Adipocyte (in vitro differentiated cells): ENCODE results near the gene GPR78.

ENCODE experiments used
- DNase-seq: peaks from one replicate; pipeline ENCODE4 v3.0.0-alpha.2; 2015; ENCODE audit warnings: low read depth
- H3K27me3 ChIP-seq: replicated peaks from 2 replicates; pipeline ENCODE4 v1.7.0; 2013; ENCODE audit warnings: mild to moderate bottlenecking, low read length, moderate library complexity; ENCODE audit not compliant: control insufficient read depth, insufficient read depth
- H3K36me3 ChIP-seq: 2 replicates; pipeline ENCODE4 v1.7.0; 2013; ENCODE audit warnings: low read length, mild to moderate bottlenecking, moderate library complexity; ENCODE audit not compliant: control insufficient read depth, insufficient read depth, severe bottlenecking
- H3K4me1 ChIP-seq: 2 replicates; pipeline ENCODE4 v1.7.0; 2013; ENCODE audit warnings: mild to moderate bottlenecking, low read length, moderate library complexity; ENCODE audit not compliant: control insufficient read depth, insufficient read depth
- H3K4me3 ChIP-seq: 2 replicates; pipeline ENCODE4 v1.7.0; 2013; ENCODE audit warnings: mild to moderate bottlenecking, low read length, moderate library complexity
- H3K9ac ChIP-seq: 2 replicates; pipeline ENCODE4 v1.7.0; 2013; ENCODE audit warnings: mild to moderate bottlenecking, low read length, moderate library complexity
- H3K9me3 ChIP-seq: 2 replicates; pipeline ENCODE4 v1.7.0; 2013; ENCODE audit warnings: mild to moderate bottlenecking, low read length, moderate library complexity; ENCODE audit not compliant: control insufficient read depth

Gene GPR78

GRCh38 chr4:8605289-8605688, 25.1 kb downstream of the GPR78 start:
- no peak overlapping the region for H3K9ac ChIP-seq
- H3K27me3 ChIP-seq = peaks cover 2% of the 10 kb centered on the region
- H3K4me3 ChIP-seq = no peak overlapping the region
- no peaks in the 10 kb centered on the region for H3K9me3 ChIP-seq
- H3K4me1 ChIP-seq = no peaks in the 10 kb centered on the region
- DNase-seq = no peak
- peaks cover 9% of the 10 kb centered on the region for H3K36me3 ChIP-seq

GRCh38 chr4:8606476-8606875, 26.3 kb downstream of the GPR78 start:
- H3K36me3 ChIP-seq = peaks cover 9% of the 10 kb centered on the region
- DNase-seq = no peak
- no peaks in the 10 kb centered on the region for H3K9me3 ChIP-seq
- no peaks in the 10 kb centered on the region for H3K4me1 ChIP-seq
- H3K27me3 ChIP-seq = peaks cover 4% of the 10 kb centered on the region
- no peak overlapping the region for H3K9ac ChIP-seq
- H3K4me3 ChIP-seq = no peak overlapping the region

- peaks cover 4% of the 10 kb centered on the region for H3K27me3 ChIP-seq
- H3K9ac ChIP-seq = no peak overlapping the region
- no peaks in the 10 kb centered on the region for H3K9me3 ChIP-seq
- no peaks in the 10 kb centered on the region for H3K4me1 ChIP-seq
- H3K36me3 ChIP-seq = peaks cover 9% of the 10 kb centered on the region
- H3K4me3 ChIP-seq = no peak overlapping the region
- no peak for DNase-seq
Measured at GRCh38 chr4:8606966-8607365, 26.8 kb downstream of the GPR78 start.

GRCh38 chr4:8607603-8608481, 27.6 kb downstream of the GPR78 start:
- peak; percentile 63 for DNase-seq
- Histone ChIP-seq H3K27me3 (peaks cover 4% of the 10 kb centered on the region), H3K36me3 (peaks cover 9% of the 10 kb centered on the region), H3K4me3 (no peak overlapping the region), H3K4me1 (no peaks in the 10 kb centered on the region), H3K9me3 (no peaks in the 10 kb centered on the region), H3K9ac (no peak overlapping the region)

DNA sequence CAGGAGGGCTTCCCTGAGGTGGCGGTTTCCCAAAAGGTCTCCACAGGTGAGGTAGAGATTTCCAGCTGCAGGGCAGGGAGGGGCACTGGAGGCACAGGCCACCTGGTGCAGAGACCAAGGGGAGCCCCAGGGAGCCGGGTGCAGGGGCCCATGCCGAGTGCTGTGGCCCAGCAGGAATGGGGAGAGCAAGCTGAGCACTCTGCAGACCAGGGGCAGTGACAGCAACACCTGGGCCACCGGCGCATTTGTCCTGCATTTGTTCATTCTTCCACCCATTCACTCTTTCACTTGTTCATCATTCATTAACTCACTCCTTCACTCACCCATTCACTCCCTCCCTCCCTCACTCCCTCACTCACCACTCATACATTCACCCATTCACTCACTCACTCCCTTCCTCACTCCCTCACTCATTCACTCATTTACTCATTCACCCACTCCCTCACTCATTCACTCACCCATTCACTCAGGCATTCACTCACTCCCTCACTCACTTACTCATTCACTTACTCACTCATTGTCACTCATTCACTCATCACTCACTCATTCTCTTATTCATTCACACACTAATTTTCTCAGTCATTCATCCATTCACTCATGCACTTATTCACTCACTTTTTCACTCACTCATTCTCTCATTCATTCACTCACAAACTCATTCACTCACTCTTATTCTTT, 28.7 kb downstream of the GPR78 start:
- Histone ChIP-seq H3K9me3 (no peaks in the 10 kb centered on the region), H3K4me3 (no peak overlapping the region), H3K36me3 (peaks cover 6% of the 10 kb centered on the region), H3K4me1 (no peaks in the 10 kb centered on the region), H3K27me3 (peaks cover 4% of the 10 kb centered on the region), H3K9ac (no peak overlapping the region)
- no peak for DNase-seq

DNA sequence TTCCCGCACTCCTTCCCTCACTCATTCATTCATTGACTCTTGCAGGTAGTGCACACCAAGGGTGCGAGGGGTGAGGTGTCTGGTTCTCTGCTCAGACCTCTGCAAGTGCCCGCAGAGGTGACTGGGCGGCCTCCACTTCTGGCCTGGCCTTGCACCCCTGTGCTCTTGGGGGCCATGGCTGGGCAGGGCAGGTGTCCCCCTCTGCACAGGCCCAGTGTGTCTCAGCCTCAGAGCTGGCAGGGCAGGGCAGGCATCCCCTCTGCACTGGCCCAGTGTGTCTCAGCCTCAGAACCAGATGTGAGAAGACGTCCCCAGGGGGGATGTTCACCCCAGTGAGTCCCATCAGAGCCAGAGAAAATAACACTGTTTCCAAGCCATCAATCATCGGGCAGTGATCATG, 29.2 kb downstream of the GPR78 start:
- H3K36me3 ChIP-seq = peaks cover 6% of the 10 kb centered on the region
- DNase-seq = no peak
- H3K9me3 ChIP-seq = no peaks in the 10 kb centered on the region
- no peak overlapping the region for H3K4me3 ChIP-seq
- peaks cover 4% of the 10 kb centered on the region for H3K27me3 ChIP-seq
- no peak overlapping the region for H3K9ac ChIP-seq
- H3K4me1 ChIP-seq = no peaks in the 10 kb centered on the region

DNA sequence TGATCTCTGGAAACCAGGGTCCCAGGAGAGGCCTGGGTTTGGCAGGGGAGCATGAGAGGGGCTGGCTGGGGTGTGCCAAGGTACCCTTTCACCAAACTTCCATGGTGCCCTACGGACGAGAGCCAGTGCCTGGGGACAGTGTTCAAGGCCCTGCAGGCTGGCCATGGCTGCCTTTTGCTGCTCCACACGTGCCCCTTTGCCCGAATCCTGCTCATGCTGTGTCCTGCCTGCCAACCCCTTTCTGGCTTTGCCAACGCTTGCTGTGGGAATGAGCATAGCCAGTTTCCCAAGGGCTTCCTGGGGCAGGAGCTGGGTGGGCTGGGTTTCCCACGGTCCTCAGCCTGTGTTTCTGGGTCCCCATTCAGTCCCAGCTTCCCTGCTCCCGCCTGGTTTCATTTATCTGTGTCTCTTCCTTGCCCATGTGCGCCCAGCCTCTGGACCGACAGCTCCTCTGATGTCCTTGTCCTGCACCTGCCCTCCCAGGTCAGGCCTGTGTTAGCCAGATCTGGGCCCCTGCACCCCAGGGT, 29.7 kb downstream of the GPR78 start:
- no peak overlapping the region for H3K4me3 ChIP-seq
- no peaks in the 10 kb centered on the region for H3K9me3 ChIP-seq
- peaks cover 4% of the 10 kb centered on the region for H3K27me3 ChIP-seq
- no peak for DNase-seq
- peaks cover 6% of the 10 kb centered on the region for H3K36me3 ChIP-seq
- no peak overlapping the region for H3K9ac ChIP-seq
- no peaks in the 10 kb centered on the region for H3K4me1 ChIP-seq

DNA sequence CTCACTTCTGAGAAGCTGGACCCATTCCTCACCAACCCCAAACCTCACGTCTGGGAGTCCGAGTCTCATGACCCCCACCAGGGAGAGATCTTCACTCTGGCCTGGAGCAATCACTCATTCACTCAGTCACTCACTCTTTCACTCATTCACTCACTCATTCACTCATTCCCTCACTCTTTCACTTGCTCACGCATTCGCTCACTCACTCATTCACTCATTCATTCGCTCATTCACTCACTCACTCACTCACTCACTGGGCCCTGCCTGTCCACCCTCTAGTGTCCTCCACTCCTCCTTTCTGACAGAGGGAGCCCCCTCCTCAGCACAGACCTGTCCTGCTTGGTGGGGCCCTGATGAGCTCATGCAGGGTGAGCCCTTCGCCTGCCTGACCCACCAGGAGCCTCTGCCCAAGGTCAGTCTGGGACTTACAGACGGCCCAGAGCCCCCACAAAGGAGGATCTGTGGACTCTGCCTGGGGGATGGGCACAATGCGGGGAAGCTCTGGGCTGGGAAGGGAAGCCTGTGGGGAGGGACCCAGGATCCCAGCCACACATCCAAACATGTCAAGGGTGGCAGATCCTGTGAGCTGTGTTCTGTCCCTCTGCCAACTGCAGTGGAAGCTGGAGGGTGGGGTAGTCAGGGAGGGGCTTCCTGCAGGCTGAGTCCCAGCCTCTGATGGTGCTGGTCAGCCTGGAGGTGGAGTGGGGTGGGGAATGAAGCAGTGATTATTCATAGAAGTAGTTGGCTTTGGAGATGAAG, 30.8 kb downstream of the GPR78 start:
- no peak overlapping the region for H3K4me3 ChIP-seq
- no peaks in the 10 kb centered on the region for H3K9me3 ChIP-seq
- H3K36me3 ChIP-seq = peaks cover 10% of the 10 kb centered on the region
- DNase-seq = no peak
- no peak overlapping the region for H3K9ac ChIP-seq
- no peaks in the 10 kb centered on the region for H3K4me1 ChIP-seq
- peaks cover 4% of the 10 kb centered on the region for H3K27me3 ChIP-seq

DNA sequence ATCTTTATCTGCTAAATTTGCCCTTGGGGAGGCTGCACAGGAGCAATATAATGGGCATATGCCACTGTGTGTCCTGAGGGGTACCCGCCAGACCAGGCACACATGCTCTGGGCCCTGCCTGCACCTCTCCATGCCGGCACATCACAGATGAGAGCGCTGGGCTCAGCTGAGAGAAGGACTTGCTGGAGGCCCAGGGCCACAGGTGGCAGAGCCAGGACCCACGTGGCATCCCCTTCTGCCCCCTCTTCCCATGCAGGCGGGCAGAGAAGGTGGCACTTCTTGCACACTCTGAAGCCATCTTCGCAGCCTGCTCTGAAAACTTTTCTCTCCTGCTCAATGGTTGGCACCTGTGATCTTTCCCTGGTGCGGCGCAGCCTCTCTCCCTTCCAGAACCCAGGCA, 32.5 kb downstream of the GPR78 start:
- no peak for DNase-seq
- no peak overlapping the region for H3K9ac ChIP-seq
- H3K4me3 ChIP-seq = no peak overlapping the region
- H3K27me3 ChIP-seq = peaks cover 8% of the 10 kb centered on the region
- H3K9me3 ChIP-seq = no peaks in the 10 kb centered on the region
- H3K4me1 ChIP-seq = no peaks in the 10 kb centered on the region
- H3K36me3 ChIP-seq = peaks cover 4% of the 10 kb centered on the region

- no peaks in the 10 kb centered on the region for H3K4me1 ChIP-seq
- H3K9ac ChIP-seq = no peak overlapping the region
- no peak overlapping the region for H3K4me3 ChIP-seq
- no peaks in the 10 kb centered on the region for H3K9me3 ChIP-seq
- peaks cover 8% of the 10 kb centered on the region for H3K27me3 ChIP-seq
- DNase-seq = no peak
- peaks cover 4% of the 10 kb centered on the region for H3K36me3 ChIP-seq
Measured at GRCh38 chr4:8613421-8614364, 33.5 kb downstream of the GPR78 start.
